PC-3 (cell line): ENCODE data around the gene MAP3K7CL. TPM values are rescaled to one million over a fixed set of nuclear protein-coding genes. Genes with fewer than 3 reads are reported as not detected.

Experiments used
- ATAC-seq: fragments of 200-7000 bp; cut with Tn5 transposase; 2 replicates; pipeline ENCODE4 v1.9.1; 2020; ENCODE audit warnings: mild to moderate bottlenecking, moderate library complexity
- BruUV-seq: library from RNA; stranded (reverse); fragments of 400-500 nt; replicated peaks from 2 replicates; lab custom pipeline; 2021; lab: Mats Ljungman, UMichigan
- CTCF ChIA-PET: fragments of 300-600 bp; sonication (Branson Sonifier 250); formaldehyde crosslinking; loops from one replicate; lab custom pipeline; 2022; ENCODE audit warnings: antibody characterized with exemption; lab: Charles Lee
- POLR2A ChIA-PET: fragments of 300-600 bp; sonication (Branson Sonifier 250); formaldehyde crosslinking; loops from one replicate; lab custom pipeline; 2022; ENCODE audit warnings: antibody characterized with exemption; ENCODE audit not compliant: unreplicated experiment; lab: Charles Lee
- DNase-seq: peaks from one replicate; pipeline ENCODE4 v3.0.0-alpha.2; 2015
- H2AFZ ChIP-seq: fragments of 300-600 bp; sonication (generic); 2 replicates; pipeline ENCODE4 v1.6.0; 2016; ENCODE audit warnings: antibody characterized with exemption, low read length
- H3F3A ChIP-seq: fragments of 300-600 bp; sonication (generic); one replicate; pipeline ENCODE4 v1.6.0; 2017; ENCODE audit warnings: antibody characterized with exemption, low read length, control low read depth, mild to moderate bottlenecking; ENCODE audit not compliant: unreplicated experiment
- H3K27ac ChIP-seq: fragments of 300-600 bp; sonication (generic); 2 replicates; pipeline ENCODE4 v1.5.1; 2016; ENCODE audit warnings: mild to moderate bottlenecking, low read length
- H3K27me3 ChIP-seq: fragments of 300-600 bp; sonication (generic); 2 replicates; pipeline ENCODE4 v1.6.1; 2016; ENCODE audit warnings: low read length, mixed read lengths
- H3K36me3 ChIP-seq: fragments of 300-600 bp; sonication (generic); 2 replicates; pipeline ENCODE4 v1.6.1; 2016; ENCODE audit warnings: low read depth, mixed run types, low read length, mixed read lengths
- H3K4me1 ChIP-seq: fragments of 300-600 bp; sonication (generic); 2 replicates; pipeline ENCODE4 v1.5.1; 2016; ENCODE audit warnings: low read length; ENCODE audit not compliant: insufficient read depth
- H3K4me2 ChIP-seq: fragments of 300-600 bp; sonication (generic); 2 replicates; pipeline ENCODE4 v1.6.0; 2016; ENCODE audit warnings: low read length
- H3K4me3 ChIP-seq: fragments of 300-600 bp; sonication (generic); 2 replicates; pipeline ENCODE4 v1.5.1; 2016; ENCODE audit warnings: mild to moderate bottlenecking, low read length, mixed read lengths
- H3K79me2 ChIP-seq: fragments of 300-600 bp; sonication (generic); 2 replicates; pipeline ENCODE4 v1.6.1; 2017; ENCODE audit warnings: low read length, mixed read lengths
- H3K9ac ChIP-seq: fragments of 300-600 bp; sonication (generic); 2 replicates; pipeline ENCODE4 v1.6.0; 2016; ENCODE audit warnings: mild to moderate bottlenecking, low read length
- H3K9me2 ChIP-seq: fragments of 300-600 bp; sonication (generic); replicated peaks from 2 replicates; pipeline ENCODE4 v1.6.1; 2016; ENCODE audit warnings: mixed run types, low read length, mixed read lengths
- H3K9me3 ChIP-seq: fragments of 300-600 bp; sonication (generic); 2 replicates; pipeline ENCODE4 v1.6.1; 2016; ENCODE audit warnings: low read length, mixed read lengths
- H4K20me1 ChIP-seq: fragments of 300-600 bp; sonication (generic); 2 replicates; pipeline ENCODE4 v1.6.1; 2016; ENCODE audit warnings: low read length, mixed read lengths
- EZH2 ChIP-seq: fragments of 300-600 bp; sonication (generic); IDR thresholded peaks from one replicate; pipeline ENCODE4 v1.6.1; 2017; ENCODE audit warnings: antibody characterized with exemption, mild to moderate bottlenecking, low read length; ENCODE audit not compliant: unreplicated experiment
- EZH2phosphoT487 ChIP-seq: fragments of 300-600 bp; sonication (generic); IDR thresholded peaks from 2 replicates; pipeline ENCODE4 v1.6.1; 2018; ENCODE audit warnings: mild to moderate bottlenecking, antibody characterized with exemption, low read length, borderline replicate concordance
- intact Hi-C: fragments of 100-400 bp; cut with micrococcal nuclease; formaldehyde crosslinking; loops from 2 replicates; pipeline ENCODE4 v1.9.0; 2023
- total RNA-seq: library from RNA; depleted of rRNA; stranded (reverse); fragments of >200 nt; gene quantifications from 2 replicates; pipeline ENCODE4 v1.2.3, GENCODE V29; 2014
- TF ChIP-seq, protein P1 (sequence below): fragments of 300-600 bp; sonication (generic); conservative IDR thresholded peaks from 2 replicates; pipeline ENCODE4 v1.5.1; 2017; ENCODE audit warnings: antibody characterized with exemption, low read depth, mild to moderate bottlenecking, low read length

Gene MAP3K7CL
- total RNA-seq, 1 experiment from 2014 or later, result 1.3 TPM

DNA sequence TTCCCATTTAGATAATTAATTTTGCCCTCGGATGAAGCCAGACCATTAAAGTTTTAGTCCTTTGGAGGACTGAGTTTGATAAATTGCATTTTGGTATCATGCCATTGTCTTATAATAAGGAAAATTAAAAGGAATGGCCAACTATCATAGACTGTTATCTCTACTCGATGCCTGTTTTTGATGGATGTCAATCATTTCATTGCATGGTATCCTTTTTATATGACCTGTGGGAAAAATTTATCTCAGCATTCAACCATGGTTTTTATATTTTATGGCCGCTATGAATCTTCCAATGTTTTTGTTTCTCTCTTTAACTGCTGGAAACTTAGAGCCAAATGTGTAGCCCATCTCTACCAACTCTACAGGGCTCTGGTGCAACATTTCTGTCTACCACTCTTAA lies 47.1 kb upstream of the MAP3K7CL start:
- H3K79me2 ChIP-seq, result no peaks in the 10 kb centered on the region
- no peak overlapping the region for H3K4me3 ChIP-seq
- intact Hi-C loops, result loop anchor here (10.0 kb wide), 1 partner anchor 2001 kb away; no protein-coding TSS in a partner anchor
- ATAC-seq (no peak), DNase-seq (no peak)
- H3K9me2 ChIP-seq, result 0 out of 2 replicates have a peak, but pooled peaks cover 5% of the 10 kb centered on the region
- ChIA-PET POLR2A (no interaction called here), CTCF (no interaction called here)
- BruUV-seq, result no TSS peak
- no peaks in the 10 kb centered on the region for H3F3A ChIP-seq
- no peaks in the 10 kb centered on the region for H4K20me1 ChIP-seq
- no peak overlapping the region for H3K27ac ChIP-seq
- H3K9me3 ChIP-seq, result no peaks in the 10 kb centered on the region
- H3K27me3 ChIP-seq, result no peaks in the 10 kb centered on the region
- TF ChIP-seq, protein P1, sequence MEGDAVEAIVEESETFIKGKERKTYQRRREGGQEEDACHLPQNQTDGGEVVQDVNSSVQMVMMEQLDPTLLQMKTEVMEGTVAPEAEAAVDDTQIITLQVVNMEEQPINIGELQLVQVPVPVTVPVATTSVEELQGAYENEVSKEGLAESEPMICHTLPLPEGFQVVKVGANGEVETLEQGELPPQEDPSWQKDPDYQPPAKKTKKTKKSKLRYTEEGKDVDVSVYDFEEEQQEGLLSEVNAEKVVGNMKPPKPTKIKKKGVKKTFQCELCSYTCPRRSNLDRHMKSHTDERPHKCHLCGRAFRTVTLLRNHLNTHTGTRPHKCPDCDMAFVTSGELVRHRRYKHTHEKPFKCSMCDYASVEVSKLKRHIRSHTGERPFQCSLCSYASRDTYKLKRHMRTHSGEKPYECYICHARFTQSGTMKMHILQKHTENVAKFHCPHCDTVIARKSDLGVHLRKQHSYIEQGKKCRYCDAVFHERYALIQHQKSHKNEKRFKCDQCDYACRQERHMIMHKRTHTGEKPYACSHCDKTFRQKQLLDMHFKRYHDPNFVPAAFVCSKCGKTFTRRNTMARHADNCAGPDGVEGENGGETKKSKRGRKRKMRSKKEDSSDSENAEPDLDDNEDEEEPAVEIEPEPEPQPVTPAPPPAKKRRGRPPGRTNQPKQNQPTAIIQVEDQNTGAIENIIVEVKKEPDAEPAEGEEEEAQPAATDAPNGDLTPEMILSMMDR, result no peak
- no peak for TF ChIP-seq EZH2phosphoT487
- TF ChIP-seq EZH2, result no peak
- no peaks in the 10 kb centered on the region for H3K36me3 ChIP-seq
- no peak overlapping the region for H2AFZ ChIP-seq
- no peak overlapping the region for H3K4me2 ChIP-seq
- H3K4me1 ChIP-seq, result peaks cover 11% of the 10 kb centered on the region
- H3K9ac ChIP-seq, result no peak overlapping the region

- H3K4me3 ChIP-seq, result no peak overlapping the region
- ChIA-PET CTCF (no interaction called here), POLR2A (no interaction called here)
- no peak overlapping the region for H2AFZ ChIP-seq
- no peaks in the 10 kb centered on the region for H3K9me2 ChIP-seq
- no peak overlapping the region for H3K4me2 ChIP-seq
- no peaks in the 10 kb centered on the region for H3K36me3 ChIP-seq
- no peaks in the 10 kb centered on the region for H3K9me3 ChIP-seq
- ATAC-seq (no peak), DNase-seq (no peak)
- no peaks in the 10 kb centered on the region for H3K27me3 ChIP-seq
- peaks cover 5% of the 10 kb centered on the region; the same call in 1 of the 2 replicates for H3K4me1 ChIP-seq
- BruUV-seq, result no TSS peak
- no peaks in the 10 kb centered on the region for H3K79me2 ChIP-seq
- H3F3A ChIP-seq, result no peaks in the 10 kb centered on the region
- intact Hi-C loops, result loop anchor here (10.0 kb wide), 1 partner anchor 2000 kb away; no protein-coding TSS in a partner anchor
- H3K27ac ChIP-seq, result no peak overlapping the region
- H4K20me1 ChIP-seq, result no peaks in the 10 kb centered on the region
- TF ChIP-seq EZH2phosphoT487 (no peak), EZH2 (no peak)
- TF ChIP-seq, protein P1, result no peak
- H3K9ac ChIP-seq, result no peak overlapping the region
Measured at GRCh38 chr21:29084372-29084771, 46.1 kb upstream of the MAP3K7CL start.

DNA sequence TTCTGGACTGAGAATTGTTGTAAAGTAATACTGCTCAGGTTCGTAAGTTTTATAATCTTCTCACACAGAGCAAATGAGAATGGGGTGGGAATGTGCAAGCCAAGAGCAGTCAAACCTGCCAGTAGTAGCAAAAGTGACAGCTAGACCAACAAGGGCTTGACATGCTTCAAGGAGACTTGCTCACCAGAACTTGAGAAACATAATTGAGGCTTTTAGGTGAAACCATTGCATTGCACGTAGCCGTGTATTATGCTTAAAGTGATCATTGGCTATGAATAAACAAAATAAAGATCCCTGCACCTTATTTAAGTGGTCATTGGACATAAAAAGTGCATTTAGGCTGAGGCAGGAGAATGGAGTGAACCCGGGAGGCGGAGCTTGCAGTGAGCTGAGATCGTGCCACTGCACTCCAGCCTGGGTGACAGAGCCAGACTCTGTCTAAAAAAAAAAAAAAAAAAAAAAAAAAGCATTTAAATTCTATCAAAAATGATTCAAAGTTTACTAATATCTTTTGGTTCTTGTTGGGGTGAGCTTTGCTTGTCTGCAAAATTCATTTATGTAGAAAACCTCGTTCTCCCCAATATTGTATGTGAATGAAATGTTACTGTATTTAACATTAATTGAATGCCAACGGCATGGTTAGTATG lies 45.2 kb upstream of the MAP3K7CL start:
- H3K27me3 ChIP-seq, result no peaks in the 10 kb centered on the region
- DNase-seq (no peak), ATAC-seq (no peak)
- TF ChIP-seq EZH2phosphoT487 (no peak), EZH2 (no peak)
- TF ChIP-seq, protein P1, result no peak
- H3K9me3 ChIP-seq, result no peaks in the 10 kb centered on the region
- no TSS peak for BruUV-seq
- no peak overlapping the region for H3K27ac ChIP-seq
- H3K9me2 ChIP-seq, result no peaks in the 10 kb centered on the region
- H3F3A ChIP-seq, result no peaks in the 10 kb centered on the region
- CTCF ChIA-PET, result no interaction called here
- no peak overlapping the region for H3K4me2 ChIP-seq
- H3K4me3 ChIP-seq, result no peak overlapping the region
- H3K4me1 ChIP-seq, result peaks cover 5% of the 10 kb centered on the region
- H3K9ac ChIP-seq, result no peak overlapping the region
- no peaks in the 10 kb centered on the region for H3K36me3 ChIP-seq
- intact Hi-C loops, result loop anchor here (10.0 kb wide), 1 partner anchor 2000 kb away; no protein-coding TSS in a partner anchor
- POLR2A ChIA-PET, result no interaction called here
- H4K20me1 ChIP-seq, result no peaks in the 10 kb centered on the region
- no peaks in the 10 kb centered on the region for H3K79me2 ChIP-seq
- no peak overlapping the region for H2AFZ ChIP-seq
